ENCODE results near the gene VLDLR.

DNA sequence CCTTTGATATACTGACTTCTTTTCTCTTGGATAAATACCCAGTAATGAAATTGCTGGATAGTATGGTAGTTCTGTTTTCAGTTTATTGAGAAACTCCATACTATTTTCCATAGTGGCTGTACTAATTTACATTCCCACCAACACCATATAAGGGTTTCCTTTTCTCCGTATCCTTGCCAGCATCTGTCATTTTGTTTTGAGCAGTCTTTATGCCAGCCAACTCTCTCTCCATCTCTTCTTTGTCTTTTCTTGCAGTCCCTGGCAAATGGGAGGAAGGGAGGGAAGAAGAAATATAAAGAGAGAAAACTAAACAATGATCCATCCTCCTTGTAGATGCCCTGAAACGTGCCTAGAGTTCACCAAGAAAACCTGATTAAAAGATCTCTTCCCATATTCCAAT is 9.6 kb upstream of the VLDLR start:
- TF ChIP-seq SPI1 (IDR thresholded peaks at IDR 0.05; ENCODE audit: low read depth, low read length) (no peak), POLR2A (IDR thresholded peaks at IDR 0.05; ENCODE audit: low read depth, low read length) (no peak), POLR2AphosphoS5 (IDR thresholded peaks at IDR 0.05; ENCODE audit: low read depth, low read length) (no peak), TAF1 (IDR thresholded peaks at IDR 0.05; ENCODE audit: low read depth, low read length) (no peak), PAX5 (IDR thresholded peaks at IDR 0.05; ENCODE audit: insufficient read depth, low read length, severe bottlenecking) (no peak), POU2F2 (IDR thresholded peaks at IDR 0.05; ENCODE audit: low read depth, low read length) (no peak)

Data from GM12891 (cell line).